Smooth muscle cell (in vitro differentiated cells): ENCODE data around the gene OR10AG1. TPM values are rescaled to one million over a fixed set of nuclear protein-coding genes. Genes with fewer than 3 reads are reported as not detected.
A peak's percentile ranks its signal among the peaks of the same experiment; 100 is the strongest.

Experiments
- DNase-seq: peaks from one replicate; lab custom pipeline; 2025; ENCODE audit not compliant: unreplicated experiment; lab: John Stamatoyannopoulos, UW
- H2AFZ ChIP-seq: fragments of 200-600 bp; sonication (generic); 2 replicates; pipeline ENCODE4 v1.6.0; 2016; ENCODE audit warnings: antibody characterized with exemption, low read depth, mild to moderate bottlenecking
- H3F3A ChIP-seq: fragments of 200-600 bp; sonication (generic); 2 replicates; pipeline ENCODE4 v1.6.0; 2017; ENCODE audit warnings: antibody characterized with exemption, low read depth
- H3K27ac ChIP-seq: fragments of 200-600 bp; sonication (generic); 2 replicates; pipeline ENCODE4 v1.5.1; 2016; ENCODE audit warnings: low read depth, mild to moderate bottlenecking
- H3K27me3 ChIP-seq: fragments of 200-600 bp; sonication (generic); 2 replicates; pipeline ENCODE4 v1.6.1; 2016; ENCODE audit warnings: low read depth, mild to moderate bottlenecking
- H3K36me3 ChIP-seq: fragments of 200-600 bp; sonication (generic); 2 replicates; pipeline ENCODE4 v1.5.1; 2016; ENCODE audit warnings: low read depth
- H3K4me1 ChIP-seq: fragments of 200-600 bp; sonication (generic); 2 replicates; pipeline ENCODE4 v1.5.1; 2016; ENCODE audit warnings: low read depth
- H3K4me2 ChIP-seq: fragments of 200-600 bp; sonication (generic); 2 replicates; pipeline ENCODE4 v1.6.0; 2016; ENCODE audit warnings: mild to moderate bottlenecking
- H3K4me3 ChIP-seq: fragments of 200-600 bp; sonication (generic); 2 replicates; pipeline ENCODE4 v1.5.1; 2016; ENCODE audit warnings: mild to moderate bottlenecking
- H3K79me2 ChIP-seq: fragments of 200-600 bp; sonication (generic); 2 replicates; pipeline ENCODE4 v1.6.0; 2016; ENCODE audit warnings: low read depth, mild to moderate bottlenecking
- H3K9ac ChIP-seq: fragments of 200-600 bp; sonication (generic); 2 replicates; pipeline ENCODE4 v1.6.0; 2016; ENCODE audit warnings: low read depth
- H3K9me3 ChIP-seq: fragments of 200-600 bp; sonication (generic); replicated peaks from 2 replicates; pipeline ENCODE4 v1.5.1; 2016; ENCODE audit warnings: low read depth
- H4K20me1 ChIP-seq: fragments of 200-600 bp; sonication (generic); 2 replicates; pipeline ENCODE4 v1.6.0; 2016; ENCODE audit warnings: low read depth
- CTCF ChIP-seq: fragments of 200-600 bp; sonication (generic); IDR thresholded peaks from 2 replicates; pipeline ENCODE4 v1.5.1; 2017; ENCODE audit warnings: borderline replicate concordance, mild to moderate bottlenecking, antibody characterized with exemption; ENCODE audit not compliant: insufficient read depth, poor library complexity, severe bottlenecking
- WGBS: methylation state at CpG from one replicate; pipeline ENCODE4 v1.1.7; 2016; ENCODE audit warnings: low lambda C conversion rate; 5-methylcytosine and 5-hydroxymethylcytosine counted together
- polyA plus RNA-seq: library from polyadenylated mRNA; unstranded; fragments of >200 nt; fragmentation: Nextera tagmentation; extraction: Ambion mirVana; gene quantifications from 2 replicates; pipeline ENCODE4 v1.2.1, GENCODE V29; 2016
- total RNA-seq: library from RNA; depleted of rRNA; stranded (reverse); fragments of >200 nt; gene quantifications from 2 replicates; pipeline ENCODE4 v1.2.3, GENCODE V29; 2014

Gene OR10AG1
- total and polyA plus RNA-seq, 2 experiments from 2014 or later, result not detected

- Histone ChIP-seq H3K27ac (no peak overlapping the region), H3K27me3 (no peaks in the 10 kb centered on the region), H3K4me2 (no peak overlapping the region), H2AFZ (no peak overlapping the region), H3K4me1 (no peaks in the 10 kb centered on the region), H3K9me3 (no peaks in the 10 kb centered on the region), H4K20me1 (no peaks in the 10 kb centered on the region), H3K9ac (no peak overlapping the region), H3K36me3 (no peaks in the 10 kb centered on the region), H3K79me2 (no peaks in the 10 kb centered on the region), H3F3A (no peaks in the 10 kb centered on the region), H3K4me3 (no peak overlapping the region)
- no peak for DNase-seq
- no peak for TF ChIP-seq CTCF
- 82% methylated on average over 4 of the region's 4 CpGs for WGBS
These were observed 20.4 kb downstream of the OR10AG1 start for GRCh38 chr11:55949330-55949729.

- H3K36me3 ChIP-seq, result no peaks in the 10 kb centered on the region
- H3K4me3 ChIP-seq, result no peak overlapping the region
- no peak overlapping the region for H3K4me2 ChIP-seq
- H3K27ac ChIP-seq, result no peak overlapping the region
- no peaks in the 10 kb centered on the region for H3K79me2 ChIP-seq
- DNase-seq, result no peak
- no peaks in the 10 kb centered on the region for H3K27me3 ChIP-seq
- TF ChIP-seq CTCF, result peak; percentile 66
- H3K4me1 ChIP-seq, result no peaks in the 10 kb centered on the region
- no peaks in the 10 kb centered on the region for H3K9me3 ChIP-seq
- 32% methylated on average over 3 of the region's 3 CpGs for WGBS
- H4K20me1 ChIP-seq, result no peaks in the 10 kb centered on the region
- H3F3A ChIP-seq, result no peaks in the 10 kb centered on the region
- no peak overlapping the region for H3K9ac ChIP-seq
- no peak overlapping the region for H2AFZ ChIP-seq
These were observed 26.9 kb downstream of the OR10AG1 start for GRCh38 chr11:55942785-55943392.

DNA sequence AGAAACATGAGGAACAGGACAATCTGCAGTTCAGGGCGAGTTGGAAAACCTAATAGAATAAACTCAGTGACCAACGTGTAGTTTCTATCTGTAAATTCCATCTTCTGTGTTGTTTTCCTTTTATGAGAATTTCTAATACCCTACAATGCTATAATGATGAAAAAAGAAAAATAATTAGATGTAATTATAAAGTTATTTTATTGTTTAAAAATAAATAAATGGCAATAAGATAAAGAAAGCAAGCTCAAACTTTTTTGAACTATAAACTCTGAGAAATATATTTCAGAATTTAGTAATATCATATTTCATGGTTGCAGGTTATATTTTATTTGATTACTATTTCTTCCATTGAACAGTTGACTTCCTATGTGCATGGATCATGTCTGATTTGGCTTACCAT lies 33.4 kb downstream of the OR10AG1 start, which contains the start of gene OR5I1:
Gene OR5I1, minus strand, starts transcription at position 101 of the 400 bp plus-strand sequence. Its CDS starts 0 bp downstream, at position 101.
- H3K4me1 ChIP-seq, result no peaks in the 10 kb centered on the region
- no peaks in the 10 kb centered on the region for H4K20me1 ChIP-seq
- DNase-seq, result no peak
- TF ChIP-seq CTCF, result no peak
- no peaks in the 10 kb centered on the region for H3K79me2 ChIP-seq
- no peaks in the 10 kb centered on the region for H3K27me3 ChIP-seq
- no peak within 1 kb of the TSS for H3K9ac ChIP-seq
- H3K27ac ChIP-seq, result no peak within 1 kb of the TSS
- H3K36me3 ChIP-seq, result no peaks in the 10 kb centered on the region
- no peak within 1 kb of the TSS for H3K4me2 ChIP-seq
- H3K9me3 ChIP-seq, result no peaks in the 10 kb centered on the region
- 77% methylated on average over 2 of the region's 2 CpGs for WGBS
- no peak within 1 kb of the TSS for H2AFZ ChIP-seq
- H3F3A ChIP-seq, result no peaks in the 10 kb centered on the region
- H3K4me3 ChIP-seq, result no peak within 1 kb of the TSS

DNA sequence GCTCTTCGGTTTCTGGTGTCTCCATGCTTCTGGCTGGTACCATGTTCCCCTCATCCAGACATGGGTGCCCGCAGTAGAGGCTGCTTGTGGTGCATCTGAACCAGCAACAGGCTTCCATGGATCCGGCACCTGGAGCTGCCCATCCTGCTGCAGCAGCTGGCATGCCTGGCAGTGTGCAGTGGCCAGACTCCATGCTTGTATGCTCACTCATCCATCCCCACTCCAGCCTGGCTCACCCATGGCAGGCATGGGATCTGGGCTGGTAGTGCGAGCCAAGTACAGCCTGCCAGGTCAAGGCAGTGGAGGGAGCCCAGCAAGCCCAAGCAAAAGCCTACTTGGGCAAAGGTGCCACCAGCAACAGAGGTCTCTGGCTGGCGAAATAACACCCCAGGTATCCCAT lies 49.2 kb downstream of the OR10AG1 start:
- DNase-seq, result no peak
- no peak overlapping the region for H3K27ac ChIP-seq
- H3K9me3 ChIP-seq, result no peaks in the 10 kb centered on the region

More for the DNA sequence above, 49.2 kb downstream of the OR10AG1 start:
- no peak overlapping the region for H3K9ac ChIP-seq
- no peaks in the 10 kb centered on the region for H3K27me3 ChIP-seq
- H2AFZ ChIP-seq, result no peak overlapping the region
- WGBS, result 79% methylated on average over 5 of the region's 5 CpGs
- no peaks in the 10 kb centered on the region for H3K79me2 ChIP-seq
- no peak for TF ChIP-seq CTCF
- no peak overlapping the region for H3K4me3 ChIP-seq
- H3K4me1 ChIP-seq, result no peaks in the 10 kb centered on the region
- H3K4me2 ChIP-seq, result no peak overlapping the region
- no peaks in the 10 kb centered on the region for H4K20me1 ChIP-seq
- no peaks in the 10 kb centered on the region for H3F3A ChIP-seq
- no peaks in the 10 kb centered on the region for H3K36me3 ChIP-seq
